Regular cardiac myocyte (primary cell): ENCODE measurements around the gene RPUSD3. TPM values are rescaled to one million over a fixed set of nuclear protein-coding genes. Genes with fewer than 3 reads are reported as not detected.

ENCODE experiments used
- total RNA-seq: library from RNA; depleted of rRNA; stranded (reverse); fragments of >200 nt; gene quantifications from 2 replicates; pipeline ENCODE4 v1.2.3, GENCODE V29; 2014

Gene RPUSD3, protein sequence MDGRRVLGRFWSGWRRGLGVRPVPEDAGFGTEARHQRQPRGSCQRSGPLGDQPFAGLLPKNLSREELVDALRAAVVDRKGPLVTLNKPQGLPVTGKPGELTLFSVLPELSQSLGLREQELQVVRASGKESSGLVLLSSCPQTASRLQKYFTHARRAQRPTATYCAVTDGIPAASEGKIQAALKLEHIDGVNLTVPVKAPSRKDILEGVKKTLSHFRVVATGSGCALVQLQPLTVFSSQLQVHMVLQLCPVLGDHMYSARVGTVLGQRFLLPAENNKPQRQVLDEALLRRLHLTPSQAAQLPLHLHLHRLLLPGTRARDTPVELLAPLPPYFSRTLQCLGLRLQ
- 22.8 and 28.0 TPM in 2 replicates for total RNA-seq

GRCh38 chr3:9843715-9844438 is at the start of gene RPUSD3:
Gene RPUSD3, minus strand, starts transcription at chr3:9844008. Its CDS starts 18 bp downstream, at chr3:9843990.

GRCh38 chr3:9890249-9891071 is 46.7 kb upstream of the RPUSD3 start, which contains the start of gene JAGN1:
Gene JAGN1, plus strand, starts transcription at chr3:9890610. Its CDS starts 113 bp downstream, at chr3:9890723.

DNA sequence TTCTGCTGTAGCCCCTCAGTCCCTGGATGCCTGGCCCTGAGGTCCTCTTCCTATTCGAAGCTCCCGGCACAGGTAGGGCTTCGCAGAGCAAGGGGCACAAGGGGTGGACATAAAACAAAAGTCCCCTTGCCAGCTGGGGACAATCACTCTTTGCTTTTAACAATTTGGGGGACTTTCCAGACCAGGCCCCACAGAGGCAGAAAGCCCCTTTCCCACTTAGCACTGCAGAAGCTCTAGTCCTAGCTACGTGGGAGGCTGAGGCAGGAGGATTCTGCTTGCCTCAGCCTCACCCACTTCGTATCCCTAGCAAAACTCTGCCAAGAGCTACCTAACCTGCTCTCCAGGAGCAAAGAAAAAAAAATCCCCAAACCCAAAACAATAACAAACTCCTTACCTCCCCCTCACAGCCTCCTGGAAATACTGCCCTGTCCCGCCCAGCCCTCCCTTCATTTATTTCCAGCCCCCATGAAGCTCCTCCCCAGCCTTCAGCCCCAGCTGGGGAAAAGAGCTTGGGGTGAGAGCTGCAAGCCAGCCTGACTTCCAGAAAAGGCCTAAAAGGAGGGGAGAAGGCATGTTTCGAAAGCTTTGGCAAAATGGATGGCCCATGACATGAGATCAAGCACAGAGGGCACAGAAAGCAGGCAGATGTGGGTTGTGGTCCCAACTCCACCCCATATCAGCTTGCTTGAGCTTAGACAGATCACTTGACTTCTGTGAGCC is 36.2 kb upstream of the RPUSD3 start, which contains the start of gene CIDEC:
CIDEC (minus strand) TSS at position 424 of the 720 bp plus-strand sequence. CDS start 1,767 bp downstream, outside the sequence.

DNA sequence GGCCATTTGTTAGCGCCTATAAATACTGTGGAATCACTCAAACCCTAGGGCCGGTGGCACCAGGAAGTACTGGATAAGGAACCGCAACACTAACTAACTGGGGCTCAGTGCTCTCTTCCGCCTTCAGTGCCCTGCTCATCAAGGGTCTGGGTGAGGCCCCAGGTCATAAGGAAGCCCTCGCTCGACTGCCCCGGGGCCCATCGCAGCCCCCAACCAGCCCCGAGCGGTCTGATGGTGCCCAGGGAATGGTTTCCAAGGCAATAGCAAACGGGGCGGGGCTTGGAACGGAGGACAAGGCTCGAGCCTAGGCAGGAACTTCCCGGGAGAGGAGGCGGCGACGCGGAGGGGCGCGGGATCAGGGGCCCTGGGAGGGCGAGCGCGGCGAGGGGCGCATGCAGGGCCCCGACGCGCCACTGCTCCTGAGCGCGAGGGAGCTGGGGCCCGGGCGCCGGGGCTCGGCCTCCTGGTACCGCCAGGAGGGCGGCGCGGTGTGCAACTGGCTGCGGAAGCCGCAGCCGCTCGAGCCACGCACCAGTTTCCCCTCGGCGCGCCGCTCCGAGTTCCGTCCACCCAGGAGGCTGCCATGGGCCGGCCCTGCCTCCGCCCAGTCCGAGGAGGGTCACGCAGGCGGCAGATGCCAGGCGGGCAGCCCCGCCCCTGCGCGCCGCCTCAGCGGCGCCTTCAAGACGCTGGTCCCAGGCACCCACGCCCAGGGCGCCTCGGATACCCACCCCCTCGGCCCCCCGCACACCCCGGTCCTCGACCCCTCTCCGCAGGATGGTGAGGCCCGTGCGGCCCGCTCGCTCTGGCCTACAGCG is 34.0 kb downstream of the RPUSD3 start, which contains the start of gene TTLL3:
TTLL3 (plus strand) TSS at position 648 of the 818 bp plus-strand sequence. CDS start 400 bp downstream, outside the sequence.

DNA sequence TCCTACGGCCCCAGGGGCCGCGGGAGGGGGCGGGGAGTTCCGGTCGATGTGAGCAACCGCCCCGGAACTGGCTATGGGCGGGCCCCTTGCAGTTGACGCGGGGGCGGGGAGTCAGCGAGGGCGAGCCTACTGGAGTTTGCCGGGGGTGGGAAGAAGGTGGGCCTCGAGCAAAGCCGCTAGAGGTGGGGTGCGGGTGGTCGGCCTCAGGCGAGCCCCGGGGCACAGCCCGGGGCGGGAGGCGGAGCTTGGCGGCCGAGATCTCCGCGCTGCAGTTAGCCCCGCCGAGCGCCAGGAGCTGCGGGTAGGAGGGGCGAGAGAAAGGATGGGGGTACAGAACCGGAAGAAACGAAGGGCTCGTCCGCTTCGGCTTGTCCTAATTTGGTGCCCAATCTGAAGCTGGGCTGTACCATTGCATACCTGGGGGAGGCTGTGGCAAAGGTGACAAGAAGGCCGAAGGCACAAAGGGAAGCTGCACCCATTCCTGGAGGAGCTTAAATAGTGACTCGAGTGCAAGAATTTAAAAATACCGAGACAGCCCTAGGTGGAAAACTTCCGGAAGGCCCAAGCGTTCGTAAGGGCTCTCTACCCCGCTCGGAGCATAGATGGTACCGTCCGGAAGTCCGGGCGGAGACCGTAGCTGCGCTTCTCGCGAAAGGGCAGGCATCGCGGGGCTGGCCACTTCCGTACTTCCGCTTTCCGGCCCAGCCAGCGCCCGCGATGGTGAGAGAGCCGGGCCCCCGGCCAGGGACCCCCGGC is 51.2 kb downstream of the RPUSD3 start, which contains the start of the genes ARPC4 and TADA3:
ARPC4 (plus strand) TSS at position 678 of the 756 bp plus-strand sequence; CDS start at position 718, 40 bp downstream.
TADA3 (minus strand) TSS at position 69 of the 756 bp plus-strand sequence. CDS start 1,007 bp downstream, outside the sequence.

Other genes with a start within 250 kb of the RPUSD3 start
- gene MTMR14, start 194.5 kb downstream of the RPUSD3 start, total RNA-seq, result 25.9 and 37.2 TPM in 2 replicates
- gene CPNE9, start 140.2 kb downstream of the RPUSD3 start, total RNA-seq, result 0.19 TPM in 1 of 2 replicates, not detected in the other
- gene BRPF1, start 112.3 kb downstream of the RPUSD3 start, total RNA-seq, result 11.6 and 19.0 TPM in 2 replicates
- 13.2 and 15.9 TPM in 2 replicates for gene OGG1, start 94.1 kb downstream of the RPUSD3 start, total RNA-seq
- 34.4 and 49.1 TPM in 2 replicates for gene CAMK1, start 74.1 kb downstream of the RPUSD3 start, total RNA-seq
- gene TADA3, start 51.5 kb downstream of the RPUSD3 start, total RNA-seq, result 44.8 and 65.2 TPM in 2 replicates
- 238 and 387 TPM in 2 replicates for gene ARPC4, start 50.9 kb downstream of the RPUSD3 start, total RNA-seq
- 8.4 and 12.7 TPM in 2 replicates for gene TTLL3, start 33.7 kb downstream of the RPUSD3 start, total RNA-seq
- gene CIDEC, start 36.2 kb upstream of the RPUSD3 start, total RNA-seq, result under 0.01 TPM in 1 of 2 replicates, not detected in the other
- gene JAGN1, start 46.6 kb upstream of the RPUSD3 start, total RNA-seq, result 27.3 and 38.3 TPM in 2 replicates
- gene IL17RE, start 58.8 kb upstream of the RPUSD3 start, total RNA-seq, result 0.56 and 1.2 TPM in 2 replicates
- gene IL17RC, start 73.1 kb upstream of the RPUSD3 start, total RNA-seq, result 24.5 and 27.6 TPM in 2 replicates
- gene CRELD1, start 89.8 kb upstream of the RPUSD3 start, total RNA-seq, result 23.6 and 77.0 TPM in 2 replicates
- 1.2 and 2.0 TPM in 2 replicates for gene PRRT3, start 108.4 kb upstream of the RPUSD3 start, total RNA-seq
- 53.9 and 58.3 TPM in 2 replicates for gene EMC3, start 142.8 kb upstream of the RPUSD3 start, total RNA-seq
- gene FANCD2, start 182.4 kb upstream of the RPUSD3 start, total RNA-seq, result 6.2 and 31.2 TPM in 2 replicates